Keratinocyte (primary cell): Measurements from ENCODE around the gene TMEM245.

ENCODE experiments used
- EZH2 ChIP-seq: IDR thresholded peaks from one replicate; pipeline ENCODE4 v1.6.1; 2012; ENCODE audit warnings: inconsistent platforms, mild to moderate bottlenecking, low read length, moderate library complexity
- TF ChIP-seq, protein P1 (sequence below), 3 experiments: IDR thresholded peaks in 1 of 3; conservative IDR thresholded peaks in 1 of 3; optimal IDR thresholded peaks in 1 of 3; 2 replicates in 2 of 3; 3 replicates in 1 of 3; pipeline versions ENCODE3 to v1.5.1; 2011; ENCODE audit warnings: low read length in 3 of 3, mild to moderate bottlenecking in 3 of 3, moderate library complexity in 2 of 3, control low read depth in 1 of 3, inconsistent platforms in 1 of 3; ENCODE audit not compliant: insufficient read depth in 2 of 3; ENCODE audit errors: extremely low read depth in 1 of 3

DNA sequence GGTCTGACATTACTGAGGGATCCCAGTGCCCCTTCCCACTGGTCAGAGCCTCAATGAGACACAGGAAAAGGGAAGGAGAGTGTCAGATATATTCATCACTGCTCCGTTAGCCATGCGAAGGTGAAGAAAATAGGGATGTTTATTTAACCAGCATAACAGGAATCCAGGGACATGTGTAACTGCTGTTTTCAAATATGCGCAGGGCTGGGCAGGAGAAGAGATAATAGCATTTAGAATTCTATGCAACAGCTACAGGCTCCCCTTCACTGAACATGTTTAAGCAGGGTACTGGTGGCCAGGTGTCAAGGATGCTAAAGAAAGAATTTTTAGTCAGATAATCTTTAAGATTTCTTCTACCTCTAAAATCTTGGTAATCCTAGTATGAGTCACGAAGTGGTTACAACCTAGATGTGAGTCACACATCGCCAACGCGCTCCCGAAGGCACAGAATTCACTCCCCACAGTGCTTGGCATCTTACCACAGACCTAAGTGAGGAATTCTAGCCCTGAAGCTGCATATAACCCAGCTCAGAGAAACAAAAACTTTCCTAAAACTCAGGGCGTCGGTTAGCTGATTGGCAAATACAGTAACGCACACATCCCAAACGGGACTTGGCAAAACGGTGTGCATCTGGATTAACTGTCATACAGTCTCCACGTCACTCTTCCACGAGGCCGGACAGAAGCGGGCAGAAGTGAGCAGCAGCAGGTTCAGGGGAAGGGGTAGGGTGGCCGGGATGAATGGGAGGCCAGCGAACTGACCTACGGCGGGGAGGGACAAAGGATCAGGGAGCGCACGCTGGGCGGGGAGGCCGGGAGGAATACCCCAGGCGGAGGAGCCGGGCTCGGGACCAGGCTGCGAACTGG, 107.5 kb downstream of the TMEM245 start:
- TF ChIP-seq, protein P1, sequence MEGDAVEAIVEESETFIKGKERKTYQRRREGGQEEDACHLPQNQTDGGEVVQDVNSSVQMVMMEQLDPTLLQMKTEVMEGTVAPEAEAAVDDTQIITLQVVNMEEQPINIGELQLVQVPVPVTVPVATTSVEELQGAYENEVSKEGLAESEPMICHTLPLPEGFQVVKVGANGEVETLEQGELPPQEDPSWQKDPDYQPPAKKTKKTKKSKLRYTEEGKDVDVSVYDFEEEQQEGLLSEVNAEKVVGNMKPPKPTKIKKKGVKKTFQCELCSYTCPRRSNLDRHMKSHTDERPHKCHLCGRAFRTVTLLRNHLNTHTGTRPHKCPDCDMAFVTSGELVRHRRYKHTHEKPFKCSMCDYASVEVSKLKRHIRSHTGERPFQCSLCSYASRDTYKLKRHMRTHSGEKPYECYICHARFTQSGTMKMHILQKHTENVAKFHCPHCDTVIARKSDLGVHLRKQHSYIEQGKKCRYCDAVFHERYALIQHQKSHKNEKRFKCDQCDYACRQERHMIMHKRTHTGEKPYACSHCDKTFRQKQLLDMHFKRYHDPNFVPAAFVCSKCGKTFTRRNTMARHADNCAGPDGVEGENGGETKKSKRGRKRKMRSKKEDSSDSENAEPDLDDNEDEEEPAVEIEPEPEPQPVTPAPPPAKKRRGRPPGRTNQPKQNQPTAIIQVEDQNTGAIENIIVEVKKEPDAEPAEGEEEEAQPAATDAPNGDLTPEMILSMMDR (optimal IDR thresholded peaks at IDR 0.05 in 1 of 3, IDR thresholded peaks at IDR 0.05 in 1 of 3, conservative IDR thresholded peaks at IDR 0.05 in 1 of 3; ENCODE audit: extremely low read depth in 1 of 3, insufficient read depth in 2 of 3, low read length in 3 of 3) = peak in 1 of 3 experiments; percentile 14
- TF ChIP-seq EZH2 = no peak
